GM12872 (cell line): ENCODE measurements around the gene PSRC1.

Experiments used
- TF ChIP-seq, protein P1 (sequence below): IDR thresholded peaks from 3 replicates; pipeline ENCODE4 v1.5.1; 2011; ENCODE audit warnings: low read depth, mild to moderate bottlenecking, low read length, moderate library complexity; ENCODE audit not compliant: insufficient read depth

PSRC1 gene

DNA sequence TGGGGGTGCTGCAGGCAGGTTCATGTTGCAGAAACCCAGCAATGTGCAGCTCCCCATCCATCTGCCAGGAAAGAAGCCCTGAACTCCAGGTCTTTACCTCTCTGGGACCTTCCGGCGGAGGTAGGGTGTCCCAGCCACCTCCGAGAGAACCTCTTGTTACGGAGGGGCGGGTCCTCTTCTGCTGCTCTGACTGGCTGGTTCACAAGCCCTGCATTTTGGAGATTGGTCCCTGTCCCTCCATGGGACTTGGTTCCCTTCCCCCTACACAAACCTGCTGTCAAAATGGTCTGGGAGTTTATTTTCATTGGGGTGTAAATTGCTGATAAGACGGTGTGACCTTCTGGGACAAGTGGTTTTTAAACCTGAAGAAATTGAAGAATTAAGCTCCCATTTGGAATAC, 41.6 kb downstream of the PSRC1 start:
- TF ChIP-seq, protein P1, sequence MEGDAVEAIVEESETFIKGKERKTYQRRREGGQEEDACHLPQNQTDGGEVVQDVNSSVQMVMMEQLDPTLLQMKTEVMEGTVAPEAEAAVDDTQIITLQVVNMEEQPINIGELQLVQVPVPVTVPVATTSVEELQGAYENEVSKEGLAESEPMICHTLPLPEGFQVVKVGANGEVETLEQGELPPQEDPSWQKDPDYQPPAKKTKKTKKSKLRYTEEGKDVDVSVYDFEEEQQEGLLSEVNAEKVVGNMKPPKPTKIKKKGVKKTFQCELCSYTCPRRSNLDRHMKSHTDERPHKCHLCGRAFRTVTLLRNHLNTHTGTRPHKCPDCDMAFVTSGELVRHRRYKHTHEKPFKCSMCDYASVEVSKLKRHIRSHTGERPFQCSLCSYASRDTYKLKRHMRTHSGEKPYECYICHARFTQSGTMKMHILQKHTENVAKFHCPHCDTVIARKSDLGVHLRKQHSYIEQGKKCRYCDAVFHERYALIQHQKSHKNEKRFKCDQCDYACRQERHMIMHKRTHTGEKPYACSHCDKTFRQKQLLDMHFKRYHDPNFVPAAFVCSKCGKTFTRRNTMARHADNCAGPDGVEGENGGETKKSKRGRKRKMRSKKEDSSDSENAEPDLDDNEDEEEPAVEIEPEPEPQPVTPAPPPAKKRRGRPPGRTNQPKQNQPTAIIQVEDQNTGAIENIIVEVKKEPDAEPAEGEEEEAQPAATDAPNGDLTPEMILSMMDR = no peak

DNA sequence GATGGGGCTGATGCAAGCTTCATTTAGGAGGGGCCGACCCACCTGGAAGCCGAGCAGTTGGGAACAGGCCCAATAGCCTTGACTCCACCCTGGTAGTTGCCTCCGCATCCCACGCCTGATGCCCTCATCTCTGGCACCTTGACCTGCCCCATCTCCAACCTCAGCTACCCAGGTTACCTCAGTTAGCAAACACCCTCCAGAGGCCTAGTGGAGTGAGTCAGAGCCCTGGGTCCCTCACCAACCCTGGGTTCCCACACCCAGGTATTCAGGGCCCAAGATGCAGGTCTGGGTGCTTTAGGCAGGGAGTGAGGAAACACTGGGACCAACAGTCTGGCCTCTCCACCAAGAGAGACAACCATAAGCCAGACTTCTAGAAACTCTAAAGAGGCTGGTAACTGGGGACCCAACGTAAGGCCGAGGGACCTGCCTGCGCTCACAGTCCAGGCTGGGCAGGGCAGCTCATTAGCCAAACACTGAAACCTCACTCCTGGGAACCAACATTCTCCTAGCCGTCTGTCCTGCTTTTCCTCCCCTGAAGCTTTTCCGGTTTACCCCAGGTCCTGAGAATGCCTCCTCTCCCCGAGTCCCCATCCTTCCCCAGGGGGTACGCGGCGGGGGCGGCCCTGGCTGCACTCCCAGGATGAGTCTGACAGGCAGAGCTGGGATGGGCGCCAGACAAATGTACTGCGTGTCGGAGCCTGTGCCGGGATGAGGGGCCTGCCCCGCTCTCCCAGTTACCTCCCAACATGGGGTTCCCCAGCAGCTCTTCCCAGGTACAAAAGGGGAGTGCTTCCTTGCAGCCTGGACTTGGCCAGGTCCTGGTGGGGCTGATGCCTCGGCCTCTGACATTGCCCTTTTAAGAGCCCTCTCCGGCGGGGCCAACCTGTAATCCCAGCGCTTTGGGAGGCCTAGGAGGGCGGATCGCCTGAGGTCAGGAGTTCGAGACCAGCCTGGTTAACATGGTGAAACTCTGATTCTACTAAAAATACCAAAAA, 42.5 kb downstream of the PSRC1 start:
- TF ChIP-seq, protein P1 = no peak

GRCh38 chr1:109239409-109240068, 43.4 kb downstream of the PSRC1 start:
- TF ChIP-seq, protein P1 = peak; percentile 70

GRCh38 chr1:109239047-109239408, 43.9 kb downstream of the PSRC1 start:
- TF ChIP-seq, protein P1 = no peak

DNA sequence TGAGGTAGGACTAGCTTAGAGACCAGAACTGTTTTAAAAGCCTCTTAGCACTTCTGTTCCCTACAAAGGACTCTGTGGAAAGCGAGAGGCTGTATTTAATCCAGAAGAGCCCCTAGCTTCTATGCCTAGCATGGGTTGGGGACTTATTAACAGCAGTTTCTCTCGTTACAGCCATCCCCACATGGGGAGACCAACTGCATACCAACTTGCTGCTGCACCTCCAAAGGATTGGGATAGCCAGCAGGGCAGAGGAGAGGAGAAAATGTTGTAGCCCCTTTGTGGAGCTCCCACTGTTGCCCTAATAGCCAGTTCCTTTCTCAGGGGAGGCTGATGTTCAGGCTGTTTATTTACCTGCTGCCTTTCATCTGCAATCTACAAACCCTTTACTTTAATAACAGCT, 44.6 kb downstream of the PSRC1 start:
- TF ChIP-seq, protein P1 = no peak

- TF ChIP-seq, protein P1 = no peak
These were observed 45.4 kb downstream of the PSRC1 start for GRCh38 chr1:109237512-109237911.

DNA sequence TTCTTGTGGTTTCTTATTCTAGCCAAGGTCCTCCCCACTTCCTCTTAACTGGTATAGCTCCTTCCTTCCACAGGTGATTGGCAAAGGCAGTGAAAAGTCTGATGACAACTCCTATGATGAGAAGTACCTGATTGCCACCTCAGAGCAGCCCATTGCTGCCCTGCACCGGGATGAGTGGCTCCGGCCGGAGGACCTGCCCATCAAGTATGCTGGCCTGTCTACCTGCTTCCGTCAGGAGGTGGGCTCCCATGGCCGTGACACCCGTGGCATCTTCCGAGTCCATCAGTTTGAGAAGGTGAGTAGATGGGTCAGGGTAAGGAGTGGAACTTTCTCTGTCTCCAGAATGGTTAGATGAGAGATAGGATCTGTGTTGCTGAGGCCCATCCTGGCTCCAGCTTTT, 47.8 kb downstream of the PSRC1 start:
- TF ChIP-seq, protein P1 = no peak
